Left ventricle myocardium inferior (tissue), 1 donor: ENCODE data around the gene SGMS1. TPM values are rescaled to one million over a fixed set of nuclear protein-coding genes. Genes with fewer than 3 reads are reported as not detected.
A peak's percentile ranks its signal among the peaks of the same experiment; 100 is the strongest.
"Not testable (repeated sequence)": the region's sequence is repeated elsewhere in the genome, so short reads cannot be mapped to it uniquely, and the experiment has no call there.

ENCODE experiments used
- DNase-seq: peaks from one replicate; pipeline ENCODE4 v3.0.0-alpha.2; 2020
- H3K27ac ChIP-seq: fragments of 200-600 bp; replicated peaks from 2 replicates; pipeline ENCODE4 v1.8.0; 2021
- H3K27me3 ChIP-seq: fragments of 200-600 bp; 2 replicates; pipeline ENCODE4 v1.8.0; 2021; ENCODE audit warnings: low read depth
- H3K36me3 ChIP-seq: fragments of 200-600 bp; 2 replicates; pipeline ENCODE4 v1.8.0; 2021
- H3K4me1 ChIP-seq: fragments of 200-600 bp; 2 replicates; pipeline ENCODE4 v1.8.0; 2021
- H3K4me3 ChIP-seq: fragments of 200-600 bp; 2 replicates; pipeline ENCODE4 v1.8.0; 2021; ENCODE audit warnings: mild to moderate bottlenecking, moderate library complexity
- H3K9me3 ChIP-seq: fragments of 200-600 bp; replicated peaks from 2 replicates; pipeline ENCODE4 v1.8.0; 2021
- CTCF ChIP-seq: fragments of 200-600 bp; IDR thresholded peaks from 2 replicates; pipeline ENCODE4 v1.8.0; 2021; ENCODE audit warnings: antibody characterized with exemption, mild to moderate bottlenecking, borderline replicate concordance
- intact Hi-C: fragments of 100-400 bp; cut with micrococcal nuclease; formaldehyde crosslinking; loops from one replicate; pipeline ENCODE4 v1.11.0; 2022
- total RNA-seq: library from RNA; stranded (reverse); fragmentation: NEBNext Ultra II Directional; extraction: Animal tissue kit (Norgen Biotek cat#: 25700); gene quantifications from one replicate; pipeline ENCODE4 v1.2.1, GENCODE V29; 2021
- donor health status: DM: no; HTN: yes; CAD: no; lungs with severe emphysema.

SGMS1 gene
- total RNA-seq, 1 donor from 2014 or later: 18.6 TPM

- Histone ChIP-seq H3K4me1 (peaks cover 68% of the 10 kb centered on the region), H3K27ac (peak overlapping the region; percentile 78), H3K36me3 (no peaks in the 10 kb centered on the region), H3K9me3 (no peaks in the 10 kb centered on the region), H3K4me3 (no peak overlapping the region), H3K27me3 (no peaks in the 10 kb centered on the region)
- no peak for TF ChIP-seq CTCF
- no peak for DNase-seq
- intact Hi-C loops: no loop called here
These were observed 48.1 kb downstream of the SGMS1 start for GRCh38 chr10:50575477-50576244.

- peaks cover 65% of the 10 kb centered on the region for H3K4me1 ChIP-seq
- intact Hi-C loops: no loop called here
These were observed 48.8 kb downstream of the SGMS1 start for GRCh38 chr10:50574931-50575330.

GRCh38 chr10:50574305-50574704 lies 49.5 kb downstream of the SGMS1 start:
- DNase-seq: no peak
- no peaks in the 10 kb centered on the region for H3K9me3 ChIP-seq
- H3K36me3 ChIP-seq: no peaks in the 10 kb centered on the region
- H3K4me3 ChIP-seq: no peak overlapping the region
- TF ChIP-seq CTCF: peak; percentile 31
- intact Hi-C loops: no loop called here
- no peaks in the 10 kb centered on the region for H3K27me3 ChIP-seq
- no peak overlapping the region for H3K27ac ChIP-seq
- H3K4me1 ChIP-seq: peaks cover 59% of the 10 kb centered on the region

More at GRCh38 chr10:50574931-50575330, 48.8 kb downstream of the SGMS1 start:
- DNase-seq: no peak
- no peak overlapping the region for H3K27ac ChIP-seq
- H3K4me3 ChIP-seq: no peak overlapping the region
- H3K27me3 ChIP-seq: no peaks in the 10 kb centered on the region
- no peaks in the 10 kb centered on the region for H3K9me3 ChIP-seq
- TF ChIP-seq CTCF: no peak
- H3K36me3 ChIP-seq: no peaks in the 10 kb centered on the region

- H3K36me3 ChIP-seq: no peaks in the 10 kb centered on the region
- H3K9me3 ChIP-seq: no peaks in the 10 kb centered on the region
- H3K4me3 ChIP-seq: no peak overlapping the region
- H3K4me1 ChIP-seq: peaks cover 47% of the 10 kb centered on the region
- intact Hi-C loops: no loop called here
- H3K27ac ChIP-seq: no peak overlapping the region
- no peak for DNase-seq
- H3K27me3 ChIP-seq: no peaks in the 10 kb centered on the region
- TF ChIP-seq CTCF: no peak
These were observed 51.7 kb downstream of the SGMS1 start for GRCh38 chr10:50572017-50572491.

GRCh38 chr10:50568750-50569149 lies 55.0 kb downstream of the SGMS1 start:
- H3K9me3 ChIP-seq, intact Hi-C loops, H3K27ac ChIP-seq, H3K36me3 ChIP-seq, DNase-seq, H3K4me3 ChIP-seq, H3K27me3 ChIP-seq: not testable (repeated sequence)
- peaks cover 33% of the 10 kb centered on the region for H3K4me1 ChIP-seq

- H3K27ac ChIP-seq: no peak overlapping the region
- H3K4me3 ChIP-seq: no peak overlapping the region
- H3K27me3 ChIP-seq: no peaks in the 10 kb centered on the region
- no peak for DNase-seq
- no peaks in the 10 kb centered on the region for H3K9me3 ChIP-seq
- TF ChIP-seq CTCF: no peak
- intact Hi-C loops: no loop called here
- H3K4me1 ChIP-seq: peaks cover 25% of the 10 kb centered on the region
- no peaks in the 10 kb centered on the region for H3K36me3 ChIP-seq
These were observed 56.4 kb downstream of the SGMS1 start for GRCh38 chr10:50567384-50567783.
